ENCODE measurements around the gene GDF7. TPM values are rescaled to one million over a fixed set of nuclear protein-coding genes. Genes with fewer than 3 reads are reported as not detected.

GDF7 gene
- total RNA-seq, 1 donor from 2014 or later: under 0.01 TPM

DNA sequence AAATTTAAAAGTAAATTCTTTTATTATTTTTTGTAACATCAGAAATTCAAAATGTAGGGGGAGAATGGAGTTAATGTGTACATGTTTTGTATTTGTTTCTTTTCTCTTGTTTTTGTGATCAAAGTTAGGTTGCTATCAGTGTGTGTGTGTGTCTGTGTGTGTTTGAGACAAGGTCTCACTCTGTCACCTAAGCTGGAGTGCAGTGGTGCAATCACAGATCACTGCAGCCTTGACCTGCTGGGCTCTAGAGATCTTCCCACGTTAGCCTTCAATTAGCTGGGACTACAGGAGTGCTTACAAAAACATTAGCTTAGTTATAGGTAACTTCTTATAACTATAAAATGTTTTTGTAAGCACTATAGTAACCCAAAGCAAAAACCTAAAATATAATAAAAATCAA is 50.7 kb downstream of the GDF7 start:
- TF ChIP-seq, protein P1, sequence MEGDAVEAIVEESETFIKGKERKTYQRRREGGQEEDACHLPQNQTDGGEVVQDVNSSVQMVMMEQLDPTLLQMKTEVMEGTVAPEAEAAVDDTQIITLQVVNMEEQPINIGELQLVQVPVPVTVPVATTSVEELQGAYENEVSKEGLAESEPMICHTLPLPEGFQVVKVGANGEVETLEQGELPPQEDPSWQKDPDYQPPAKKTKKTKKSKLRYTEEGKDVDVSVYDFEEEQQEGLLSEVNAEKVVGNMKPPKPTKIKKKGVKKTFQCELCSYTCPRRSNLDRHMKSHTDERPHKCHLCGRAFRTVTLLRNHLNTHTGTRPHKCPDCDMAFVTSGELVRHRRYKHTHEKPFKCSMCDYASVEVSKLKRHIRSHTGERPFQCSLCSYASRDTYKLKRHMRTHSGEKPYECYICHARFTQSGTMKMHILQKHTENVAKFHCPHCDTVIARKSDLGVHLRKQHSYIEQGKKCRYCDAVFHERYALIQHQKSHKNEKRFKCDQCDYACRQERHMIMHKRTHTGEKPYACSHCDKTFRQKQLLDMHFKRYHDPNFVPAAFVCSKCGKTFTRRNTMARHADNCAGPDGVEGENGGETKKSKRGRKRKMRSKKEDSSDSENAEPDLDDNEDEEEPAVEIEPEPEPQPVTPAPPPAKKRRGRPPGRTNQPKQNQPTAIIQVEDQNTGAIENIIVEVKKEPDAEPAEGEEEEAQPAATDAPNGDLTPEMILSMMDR (IDR thresholded peaks at IDR 0.05; ENCODE audit: insufficient read depth, low read length, severe bottlenecking): no peak
- Histone ChIP-seq H3K36me3 (ENCODE audit: control insufficient read depth, insufficient read depth, low read length) (no peaks in the 10 kb centered on the region), H3K4me3 (ENCODE audit: low read depth, low read length) (no peak overlapping the region), H3K27me3 (ENCODE audit: control insufficient read depth, insufficient read depth, low read length) (no peaks in the 10 kb centered on the region)
- DNase-seq (ENCODE audit: low read depth) (no peak), FAIRE-seq (no peak)

DNA sequence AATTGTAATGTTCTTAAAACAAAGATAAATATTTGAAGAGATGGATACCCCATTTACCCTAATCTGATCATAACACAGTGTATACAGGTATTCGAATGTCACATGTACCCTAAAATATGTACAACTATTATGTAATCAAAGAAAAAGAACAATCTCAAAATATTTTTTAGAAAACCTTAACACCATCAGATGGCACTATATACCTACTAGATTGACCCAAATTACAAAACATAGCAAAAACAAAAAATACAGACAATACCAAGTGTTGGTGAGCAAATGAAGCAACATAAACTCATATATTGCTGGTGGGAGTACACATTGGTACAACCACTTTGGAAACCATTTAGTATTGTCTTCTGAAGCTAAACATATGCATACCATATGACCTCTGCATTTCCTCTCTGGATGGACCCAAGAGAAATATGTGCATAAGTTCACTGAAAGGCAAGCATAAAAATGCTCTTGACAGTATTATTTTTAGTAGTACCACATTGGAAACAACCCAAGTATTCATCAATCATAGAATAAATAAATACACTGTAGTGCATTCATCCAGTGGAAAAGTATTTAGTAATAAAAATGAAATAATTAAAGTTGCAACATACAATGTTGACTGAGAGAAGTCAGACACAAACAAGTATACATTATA is 55.8 kb downstream of the GDF7 start:
- H3K36me3 ChIP-seq (ENCODE audit: control insufficient read depth, insufficient read depth, low read length): no peaks in the 10 kb centered on the region

DNA sequence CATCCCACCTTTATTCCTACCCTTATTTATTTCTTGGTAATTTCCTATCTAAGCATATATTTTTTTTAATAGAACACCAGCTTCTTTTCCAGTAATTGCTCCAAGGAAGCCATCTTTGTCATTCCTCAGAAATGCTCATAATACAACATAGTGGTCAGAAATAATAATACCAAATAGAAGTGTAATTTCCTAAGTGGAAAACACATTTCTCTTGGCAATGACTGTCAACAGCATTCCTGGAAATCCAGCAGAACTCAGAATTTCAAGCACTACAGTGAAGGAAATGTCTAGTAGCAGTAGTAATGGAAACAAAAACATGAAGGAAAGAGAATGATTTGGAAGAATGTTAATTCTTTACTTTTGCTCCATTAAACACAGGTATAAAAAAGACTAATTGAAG is 56.6 kb downstream of the GDF7 start:
- FAIRE-seq: no peak
- TF ChIP-seq, protein P1 (IDR thresholded peaks at IDR 0.05; ENCODE audit: insufficient read depth, low read length, severe bottlenecking): no peak
- Histone ChIP-seq H3K4me3 (ENCODE audit: low read depth, low read length) (no peak overlapping the region), H3K27me3 (ENCODE audit: control insufficient read depth, insufficient read depth, low read length) (no peaks in the 10 kb centered on the region), H3K36me3 (ENCODE audit: control insufficient read depth, insufficient read depth, low read length) (no peaks in the 10 kb centered on the region)
- DNase-seq (ENCODE audit: low read depth): no peak

More for the DNA sequence above, 55.8 kb downstream of the GDF7 start:
- Histone ChIP-seq H3K4me3 (ENCODE audit: low read depth, low read length) (no peak overlapping the region), H3K27me3 (ENCODE audit: control insufficient read depth, insufficient read depth, low read length) (no peaks in the 10 kb centered on the region)
- DNase-seq (ENCODE audit: low read depth) (no peak), FAIRE-seq (no peak)
- TF ChIP-seq, protein P1 (IDR thresholded peaks at IDR 0.05; ENCODE audit: insufficient read depth, low read length, severe bottlenecking): no peak

DNA sequence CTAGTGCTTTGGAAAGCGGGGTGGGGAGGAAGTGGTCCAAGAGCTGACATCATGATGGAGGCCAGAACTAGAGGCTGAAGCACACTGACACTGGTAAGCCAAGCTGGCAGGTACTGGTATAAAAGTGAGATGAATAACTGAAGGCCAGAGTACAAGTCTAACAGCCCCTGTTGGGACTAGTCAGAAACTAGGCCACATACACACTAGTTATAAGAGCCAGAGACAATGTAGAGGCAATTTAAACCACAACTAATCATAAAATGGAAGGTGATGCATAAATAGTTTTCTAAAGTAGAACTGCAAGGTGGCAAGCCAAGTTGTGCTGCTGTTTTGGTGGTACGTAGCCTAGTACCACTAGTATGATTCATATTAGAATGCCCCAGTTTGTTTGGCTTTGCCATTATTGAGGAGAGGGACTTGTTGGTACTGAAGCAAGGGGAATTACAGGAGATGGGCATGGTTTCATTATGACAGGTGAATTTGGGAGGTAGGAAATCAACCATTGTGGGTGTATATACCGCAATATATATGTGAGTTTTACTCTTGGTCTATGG is 57.6 kb downstream of the GDF7 start:
- TF ChIP-seq, protein P1 (IDR thresholded peaks at IDR 0.05; ENCODE audit: insufficient read depth, low read length, severe bottlenecking): no peak
- no peak overlapping the region for H3K4me3 ChIP-seq (ENCODE audit: low read depth, low read length)
- FAIRE-seq: no peak
- no peaks in the 10 kb centered on the region for H3K27me3 ChIP-seq (ENCODE audit: control insufficient read depth, insufficient read depth, low read length)
- DNase-seq (ENCODE audit: low read depth): no peak
- no peaks in the 10 kb centered on the region for H3K36me3 ChIP-seq (ENCODE audit: control insufficient read depth, insufficient read depth, low read length)

DNA sequence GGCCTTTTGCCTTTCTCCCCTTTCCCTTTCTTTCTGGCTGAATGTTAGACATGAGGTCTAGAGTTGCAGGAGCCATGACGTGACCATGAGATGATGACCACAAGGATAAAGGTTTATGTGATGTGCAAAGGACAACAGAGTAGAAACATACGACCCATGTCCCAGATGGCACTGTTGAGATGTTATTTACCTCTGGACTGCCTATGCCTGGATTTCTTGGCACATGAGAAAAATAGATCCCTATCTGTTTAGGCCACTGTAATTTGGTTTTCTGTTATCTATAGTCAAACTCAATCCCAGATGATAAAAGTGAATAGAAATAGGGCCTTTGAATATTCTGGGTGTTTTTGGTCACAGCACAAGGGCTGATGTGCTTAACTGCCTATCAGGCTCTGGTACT is 58.8 kb downstream of the GDF7 start:
- no peaks in the 10 kb centered on the region for H3K27me3 ChIP-seq (ENCODE audit: control insufficient read depth, insufficient read depth, low read length)
- FAIRE-seq (no peak), DNase-seq (ENCODE audit: low read depth) (no peak)

More for the DNA sequence above, 58.8 kb downstream of the GDF7 start:
- Histone ChIP-seq H3K4me3 (ENCODE audit: low read depth, low read length) (no peak overlapping the region), H3K36me3 (ENCODE audit: control insufficient read depth, insufficient read depth, low read length) (no peaks in the 10 kb centered on the region)
- TF ChIP-seq, protein P1 (IDR thresholded peaks at IDR 0.05; ENCODE audit: insufficient read depth, low read length, severe bottlenecking): no peak
